Central memory CD8-positive, alpha-beta T cell (primary cell): ENCODE data around the gene MTREX.

Source experiments
- ATAC-seq: fragments of 150-1000 bp; cut with Tn5 transposase; replicated peaks from 2 replicates; pipeline ENCODE4 v1.10.0; 2022; ENCODE audit warnings: mild to moderate bottlenecking, moderate FRiP score, moderate number of reproducible peaks; ENCODE audit not compliant: poor library complexity, severe bottlenecking; ENCODE audit errors: extremely low read depth
- DNase-seq, 2 donors: peaks; one replicate each; pipeline ENCODE4 v3.0.0; 2021; ENCODE audit warnings: low spot score in 2 of 2
- H3K27ac Mint-ChIP-seq: one replicate; pipeline ENCODE4 v1.8.0; 2022; ENCODE audit warnings: low read depth, mild to moderate bottlenecking, moderate library complexity, mixed read lengths
- H3K27me3 Mint-ChIP-seq: one replicate; pipeline ENCODE4 v1.8.0; 2022; ENCODE audit warnings: mixed read lengths
- H3K36me3 Mint-ChIP-seq: one replicate; pipeline ENCODE4 v1.8.0; 2022; ENCODE audit warnings: mild to moderate bottlenecking, moderate library complexity, mixed read lengths; ENCODE audit not compliant: insufficient read depth
- H3K4me1 Mint-ChIP-seq: one replicate; pipeline ENCODE4 v1.8.0; 2022; ENCODE audit warnings: mixed read lengths
- H3K4me3 Mint-ChIP-seq: one replicate; pipeline ENCODE4 v1.8.0; 2022; ENCODE audit warnings: mild to moderate bottlenecking, moderate library complexity, mixed read lengths
- H3K9me3 Mint-ChIP-seq: one replicate; pipeline ENCODE4 v1.8.0; 2022; ENCODE audit warnings: mixed read lengths

Gene MTREX

GRCh38 chr5:55418994-55419968, 111.5 kb downstream of the MTREX start:
- H3K4me3 Mint-ChIP-seq: no peak overlapping the region
- H3K9me3 Mint-ChIP-seq: no peaks in the 10 kb centered on the region
- no peaks in the 10 kb centered on the region for H3K27me3 Mint-ChIP-seq
- DNase-seq: no peak
- H3K27ac Mint-ChIP-seq: no peak overlapping the region
- peaks cover 6% of the 10 kb centered on the region for H3K4me1 Mint-ChIP-seq
- H3K36me3 Mint-ChIP-seq: peaks cover 36% of the 10 kb centered on the region
- ATAC-seq: no peak

GRCh38 chr5:55421074-55421529, 113.3 kb downstream of the MTREX start:
- peaks cover 38% of the 10 kb centered on the region for H3K36me3 Mint-ChIP-seq
- DNase-seq (no peak), ATAC-seq (peak; percentile 88)
- H3K4me1 Mint-ChIP-seq: peaks cover 6% of the 10 kb centered on the region
- H3K9me3 Mint-ChIP-seq: no peaks in the 10 kb centered on the region
- no peak overlapping the region for H3K4me3 Mint-ChIP-seq
- no peaks in the 10 kb centered on the region for H3K27me3 Mint-ChIP-seq
- no peak overlapping the region for H3K27ac Mint-ChIP-seq

- ATAC-seq: no peak
- H3K27me3 Mint-ChIP-seq: no peaks in the 10 kb centered on the region
- no peaks in the 10 kb centered on the region for H3K4me1 Mint-ChIP-seq
- no peak overlapping the region for H3K27ac Mint-ChIP-seq
- peaks cover 33% of the 10 kb centered on the region for H3K36me3 Mint-ChIP-seq
- H3K4me3 Mint-ChIP-seq: no peak overlapping the region
- peaks cover 16% of the 10 kb centered on the region for H3K9me3 Mint-ChIP-seq
- DNase-seq: no peak
Measured at GRCh38 chr5:55426455-55426854, 118.7 kb downstream of the MTREX start.

GRCh38 chr5:55427157-55427556, 119.4 kb downstream of the MTREX start:
- Mint-ChIP-seq H3K4me3 (no peak overlapping the region), H3K27me3 (no peaks in the 10 kb centered on the region), H3K36me3 (peaks cover 35% of the 10 kb centered on the region), H3K9me3 (peaks cover 19% of the 10 kb centered on the region), H3K27ac (no peak overlapping the region), H3K4me1 (no peaks in the 10 kb centered on the region)
- DNase-seq (no peak), ATAC-seq (no peak)

- Mint-ChIP-seq H3K4me3 (no peak overlapping the region), H3K27me3 (no peaks in the 10 kb centered on the region), H3K4me1 (no peaks in the 10 kb centered on the region), H3K27ac (no peak overlapping the region), H3K9me3 (peaks cover 25% of the 10 kb centered on the region), H3K36me3 (peaks cover 18% of the 10 kb centered on the region)
- no peak for ATAC-seq
- no peak for DNase-seq
Measured at GRCh38 chr5:55429221-55429612, 121.4 kb downstream of the MTREX start.

- Mint-ChIP-seq H3K27ac (no peak overlapping the region), H3K9me3 (peaks cover 28% of the 10 kb centered on the region), H3K36me3 (peaks cover 15% of the 10 kb centered on the region), H3K27me3 (no peaks in the 10 kb centered on the region), H3K4me1 (no peaks in the 10 kb centered on the region), H3K4me3 (no peak overlapping the region)
- DNase-seq: no peak
- no peak for ATAC-seq
Measured at GRCh38 chr5:55429613-55430253, 121.9 kb downstream of the MTREX start.

GRCh38 chr5:55432549-55432948, 124.8 kb downstream of the MTREX start:
- DNase-seq (no peak), ATAC-seq (no peak)
- Mint-ChIP-seq H3K27ac (peak overlapping the region; percentile 38), H3K36me3 (peaks cover 7% of the 10 kb centered on the region), H3K9me3 (peaks cover 38% of the 10 kb centered on the region), H3K4me1 (no peaks in the 10 kb centered on the region), H3K27me3 (no peaks in the 10 kb centered on the region), H3K4me3 (no peak overlapping the region)

GRCh38 chr5:55437452-55437851, 129.7 kb downstream of the MTREX start:
- Mint-ChIP-seq H3K4me1 (no peaks in the 10 kb centered on the region), H3K4me3 (no peak overlapping the region), H3K27ac (no peak overlapping the region), H3K36me3 (peaks cover 8% of the 10 kb centered on the region), H3K9me3 (peaks cover 18% of the 10 kb centered on the region), H3K27me3 (no peaks in the 10 kb centered on the region)
- ATAC-seq (no peak), DNase-seq (no peak)

- Mint-ChIP-seq H3K36me3 (peaks cover 8% of the 10 kb centered on the region), H3K9me3 (peaks cover 18% of the 10 kb centered on the region), H3K27me3 (no peaks in the 10 kb centered on the region), H3K4me3 (no peak overlapping the region), H3K4me1 (no peaks in the 10 kb centered on the region), H3K27ac (no peak overlapping the region)
- ATAC-seq (no peak), DNase-seq (no peak)
Measured at GRCh38 chr5:55437859-55438206, 130.0 kb downstream of the MTREX start.

GRCh38 chr5:55438998-55439397, 131.2 kb downstream of the MTREX start:
- no peak for DNase-seq
- Mint-ChIP-seq H3K9me3 (peaks cover 15% of the 10 kb centered on the region), H3K36me3 (peaks cover 8% of the 10 kb centered on the region), H3K27me3 (no peaks in the 10 kb centered on the region), H3K27ac (peak overlapping the region; percentile 27), H3K4me3 (no peak overlapping the region), H3K4me1 (no peaks in the 10 kb centered on the region)
- ATAC-seq: no peak

- H3K36me3 Mint-ChIP-seq: peaks cover 6% of the 10 kb centered on the region
- H3K4me1 Mint-ChIP-seq: no peaks in the 10 kb centered on the region
- H3K27ac Mint-ChIP-seq: peak overlapping the region; percentile 27
- H3K9me3 Mint-ChIP-seq: peaks cover 5% of the 10 kb centered on the region
- H3K4me3 Mint-ChIP-seq: no peak overlapping the region
- H3K27me3 Mint-ChIP-seq: no peaks in the 10 kb centered on the region
- no peak for DNase-seq
- ATAC-seq: no peak
Measured at GRCh38 chr5:55440188-55440646, 132.4 kb downstream of the MTREX start.

GRCh38 chr5:55441107-55441771, 133.4 kb downstream of the MTREX start:
- no peak overlapping the region for H3K4me3 Mint-ChIP-seq
- no peak overlapping the region for H3K27ac Mint-ChIP-seq
- peaks cover 6% of the 10 kb centered on the region for H3K36me3 Mint-ChIP-seq
- DNase-seq: no peak
- no peaks in the 10 kb centered on the region for H3K4me1 Mint-ChIP-seq
- no peak for ATAC-seq
- H3K9me3 Mint-ChIP-seq: no peaks in the 10 kb centered on the region
- no peaks in the 10 kb centered on the region for H3K27me3 Mint-ChIP-seq
